Fibroblast of villous mesenchyme (primary cell): Measurements from ENCODE around the gene SSH2. TPM values are rescaled to one million over a fixed set of nuclear protein-coding genes. Genes with fewer than 3 reads are reported as not detected.
A peak's percentile ranks its signal among the peaks of the same experiment; 100 is the strongest.

Source experiments
- DNase-seq: peaks from one replicate; pipeline ENCODE4 v3.0.0-alpha.2; 2010; ENCODE audit warnings: low read depth
- H3K4me3 ChIP-seq: 2 replicates; pipeline ENCODE4 v1.5.1; 2011; ENCODE audit warnings: low read depth, mild to moderate bottlenecking, low read length
- total RNA-seq: library from RNA; depleted of rRNA; stranded (reverse); fragments of >200 nt; gene quantifications from 2 replicates; pipeline ENCODE4 v1.2.3, GENCODE V29; 2012
- TF ChIP-seq, protein P1 (sequence below): IDR thresholded peaks from 2 replicates; pipeline ENCODE4 v1.5.1; 2012; ENCODE audit warnings: low read depth, mild to moderate bottlenecking, low read length; ENCODE audit not compliant: insufficient read depth

The SSH2 gene, protein sequence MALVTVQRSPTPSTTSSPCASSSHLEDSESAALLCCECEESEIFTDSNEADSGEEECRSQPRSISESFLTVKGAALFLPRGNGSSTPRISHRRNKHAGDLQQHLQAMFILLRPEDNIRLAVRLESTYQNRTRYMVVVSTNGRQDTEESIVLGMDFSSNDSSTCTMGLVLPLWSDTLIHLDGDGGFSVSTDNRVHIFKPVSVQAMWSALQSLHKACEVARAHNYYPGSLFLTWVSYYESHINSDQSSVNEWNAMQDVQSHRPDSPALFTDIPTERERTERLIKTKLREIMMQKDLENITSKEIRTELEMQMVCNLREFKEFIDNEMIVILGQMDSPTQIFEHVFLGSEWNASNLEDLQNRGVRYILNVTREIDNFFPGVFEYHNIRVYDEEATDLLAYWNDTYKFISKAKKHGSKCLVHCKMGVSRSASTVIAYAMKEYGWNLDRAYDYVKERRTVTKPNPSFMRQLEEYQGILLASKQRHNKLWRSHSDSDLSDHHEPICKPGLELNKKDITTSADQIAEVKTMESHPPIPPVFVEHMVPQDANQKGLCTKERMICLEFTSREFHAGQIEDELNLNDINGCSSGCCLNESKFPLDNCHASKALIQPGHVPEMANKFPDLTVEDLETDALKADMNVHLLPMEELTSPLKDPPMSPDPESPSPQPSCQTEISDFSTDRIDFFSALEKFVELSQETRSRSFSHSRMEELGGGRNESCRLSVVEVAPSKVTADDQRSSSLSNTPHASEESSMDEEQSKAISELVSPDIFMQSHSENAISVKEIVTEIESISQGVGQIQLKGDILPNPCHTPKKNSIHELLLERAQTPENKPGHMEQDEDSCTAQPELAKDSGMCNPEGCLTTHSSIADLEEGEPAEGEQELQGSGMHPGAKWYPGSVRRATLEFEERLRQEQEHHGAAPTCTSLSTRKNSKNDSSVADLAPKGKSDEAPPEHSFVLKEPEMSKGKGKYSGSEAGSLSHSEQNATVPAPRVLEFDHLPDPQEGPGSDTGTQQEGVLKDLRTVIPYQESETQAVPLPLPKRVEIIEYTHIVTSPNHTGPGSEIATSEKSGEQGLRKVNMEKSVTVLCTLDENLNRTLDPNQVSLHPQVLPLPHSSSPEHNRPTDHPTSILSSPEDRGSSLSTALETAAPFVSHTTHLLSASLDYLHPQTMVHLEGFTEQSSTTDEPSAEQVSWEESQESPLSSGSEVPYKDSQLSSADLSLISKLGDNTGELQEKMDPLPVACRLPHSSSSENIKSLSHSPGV (N-terminal part only)
- 16.1 and 19.0 TPM in 2 replicates for total RNA-seq

DNA sequence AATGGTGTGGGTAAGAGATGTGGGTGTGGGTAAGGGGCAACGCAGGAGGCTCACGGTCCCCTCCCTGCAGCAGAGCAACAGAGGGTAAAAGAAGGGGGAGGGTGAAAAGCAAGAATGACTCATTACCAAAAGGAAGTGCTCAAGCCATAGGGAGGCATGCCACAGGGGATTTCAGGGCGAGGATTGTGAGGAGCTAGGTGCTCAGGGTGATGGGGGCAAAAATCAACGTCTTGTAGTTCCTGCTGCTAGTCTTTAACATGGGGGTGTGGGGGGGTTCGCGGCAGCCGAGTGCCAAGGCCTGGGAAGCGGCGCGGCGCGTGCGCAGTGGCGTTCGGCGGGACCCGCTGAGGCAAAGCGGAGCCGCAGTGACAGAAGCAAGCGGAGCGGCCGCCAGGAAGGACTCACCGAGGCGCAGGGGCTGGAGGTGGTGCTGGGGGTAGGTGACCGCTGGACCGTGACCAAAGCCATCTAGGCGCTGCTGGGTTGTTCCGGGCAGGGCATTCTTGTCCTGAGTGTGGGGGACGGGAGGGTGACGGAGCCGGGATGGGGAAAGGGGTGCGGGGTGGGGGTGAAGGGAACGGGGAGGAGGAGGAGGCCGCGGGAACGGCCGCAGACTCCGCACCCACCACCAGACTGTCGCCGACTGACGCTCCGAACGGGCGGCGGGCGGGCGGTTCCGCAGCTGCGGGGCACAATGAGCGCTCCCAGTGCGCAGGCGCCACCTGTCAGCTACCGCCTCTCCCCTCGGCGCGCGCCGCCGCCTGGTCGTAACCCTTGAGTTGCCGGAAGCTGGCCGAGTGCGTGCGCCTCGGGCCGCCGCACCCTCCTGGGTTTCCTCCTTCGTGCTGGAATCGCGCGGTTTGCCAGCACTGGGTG lies at the start of gene SSH2:
SSH2 (minus strand) TSS at position 696 of the 876 bp plus-strand sequence; CDS start at position 468, 228 bp downstream.
- peak within 1 kb of the TSS; percentile 93 for H3K4me3 ChIP-seq

DNA sequence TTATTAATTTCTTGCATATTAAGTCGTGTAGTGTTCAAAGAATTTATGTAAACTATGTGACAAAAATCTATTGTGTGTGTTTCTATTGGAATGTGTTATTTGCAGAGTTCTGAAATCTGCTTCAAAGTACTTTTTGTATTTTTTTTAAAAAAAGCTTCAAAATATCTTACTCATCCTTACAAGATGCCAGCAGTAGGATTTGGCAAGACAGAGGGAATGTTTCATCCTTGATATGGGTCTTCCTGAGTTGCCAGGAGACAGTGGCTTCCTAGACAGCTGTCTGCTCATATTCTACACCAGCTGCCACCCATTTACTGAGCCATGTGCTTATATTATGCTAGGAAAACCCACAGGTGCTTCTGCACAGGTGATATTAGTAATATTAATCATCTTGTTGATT lies 47.8 kb upstream of the SSH2 start:
- no peak for DNase-seq
- TF ChIP-seq, protein P1, sequence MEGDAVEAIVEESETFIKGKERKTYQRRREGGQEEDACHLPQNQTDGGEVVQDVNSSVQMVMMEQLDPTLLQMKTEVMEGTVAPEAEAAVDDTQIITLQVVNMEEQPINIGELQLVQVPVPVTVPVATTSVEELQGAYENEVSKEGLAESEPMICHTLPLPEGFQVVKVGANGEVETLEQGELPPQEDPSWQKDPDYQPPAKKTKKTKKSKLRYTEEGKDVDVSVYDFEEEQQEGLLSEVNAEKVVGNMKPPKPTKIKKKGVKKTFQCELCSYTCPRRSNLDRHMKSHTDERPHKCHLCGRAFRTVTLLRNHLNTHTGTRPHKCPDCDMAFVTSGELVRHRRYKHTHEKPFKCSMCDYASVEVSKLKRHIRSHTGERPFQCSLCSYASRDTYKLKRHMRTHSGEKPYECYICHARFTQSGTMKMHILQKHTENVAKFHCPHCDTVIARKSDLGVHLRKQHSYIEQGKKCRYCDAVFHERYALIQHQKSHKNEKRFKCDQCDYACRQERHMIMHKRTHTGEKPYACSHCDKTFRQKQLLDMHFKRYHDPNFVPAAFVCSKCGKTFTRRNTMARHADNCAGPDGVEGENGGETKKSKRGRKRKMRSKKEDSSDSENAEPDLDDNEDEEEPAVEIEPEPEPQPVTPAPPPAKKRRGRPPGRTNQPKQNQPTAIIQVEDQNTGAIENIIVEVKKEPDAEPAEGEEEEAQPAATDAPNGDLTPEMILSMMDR, result no peak
- no peak overlapping the region for H3K4me3 ChIP-seq

More for the DNA sequence above, at the start of gene SSH2:
- DNase-seq, result peak; percentile 84
- TF ChIP-seq, protein P1, result no peak

DNA sequence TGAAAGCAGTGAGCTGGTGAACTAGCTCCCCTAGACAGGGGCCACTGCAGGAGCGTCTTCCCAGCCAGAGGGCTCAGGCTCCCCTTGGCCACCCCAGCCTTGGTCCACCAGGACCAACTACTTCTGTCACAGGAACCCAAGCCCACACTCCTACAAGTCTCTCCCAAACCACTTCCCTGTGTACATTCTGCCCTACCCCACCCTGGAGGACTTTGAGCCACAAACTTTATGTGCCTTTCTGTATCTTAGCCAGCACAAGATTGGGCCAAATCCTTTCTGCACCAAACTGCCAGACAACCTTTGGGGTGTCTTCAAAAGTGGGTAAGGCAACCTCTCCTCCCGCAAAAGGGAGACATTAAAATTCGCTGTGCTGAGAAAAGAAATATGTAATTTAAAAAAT lies 43.0 kb upstream of the SSH2 start:
- no peak overlapping the region for H3K4me3 ChIP-seq
- no peak for DNase-seq
- TF ChIP-seq, protein P1, result no peak

DNA sequence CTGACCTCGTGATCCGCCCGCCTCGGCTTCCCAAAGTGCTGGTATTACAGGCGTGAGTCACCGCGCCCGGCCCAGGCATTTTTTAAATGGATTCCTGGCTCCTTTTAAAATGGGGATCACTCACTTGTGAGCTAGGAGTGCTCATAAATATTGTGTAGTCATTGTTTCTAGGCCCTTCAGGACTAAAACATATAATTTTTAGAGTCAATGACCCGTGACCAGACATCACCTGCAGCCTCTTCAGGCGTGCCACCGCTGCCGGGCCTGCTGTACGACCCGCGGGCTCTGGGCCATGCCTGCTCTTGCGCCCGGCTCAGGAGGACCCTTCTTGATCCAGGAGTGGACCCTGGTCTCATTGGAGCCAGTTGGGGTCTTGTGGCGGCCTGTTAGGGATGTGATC lies 42.2 kb upstream of the SSH2 start:
- no peak for DNase-seq
- no peak overlapping the region for H3K4me3 ChIP-seq
- TF ChIP-seq, protein P1, result no peak

DNA sequence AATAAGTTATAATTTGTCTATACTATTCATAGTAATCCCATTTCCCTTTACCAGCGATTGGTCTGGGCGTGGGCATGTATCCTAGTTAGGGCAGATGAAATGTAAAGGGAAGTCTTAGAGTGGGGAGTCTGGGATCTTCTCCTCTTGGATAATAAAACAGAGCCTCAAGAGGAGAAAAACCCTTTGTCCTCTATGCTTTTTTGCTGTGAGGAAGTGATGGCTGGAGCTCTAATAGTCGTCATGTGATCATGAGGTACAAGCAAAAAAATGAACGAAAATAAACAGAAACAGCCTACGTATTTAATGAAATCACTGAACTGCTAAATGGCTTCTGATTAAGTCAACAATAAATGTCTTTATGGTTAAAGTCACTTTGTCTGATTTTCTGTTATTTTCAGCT lies 38.2 kb upstream of the SSH2 start:
- DNase-seq, result no peak

More for the DNA sequence above, 38.2 kb upstream of the SSH2 start:
- TF ChIP-seq, protein P1, result no peak
- no peak overlapping the region for H3K4me3 ChIP-seq
